Uterus (tissue), 2 donors: Measurements from ENCODE around the gene ARHGEF4.

Source experiments
- CTCF ChIP-seq, 4 experiments: fragments of 200-600 bp in 2 of 4; fragments of 450-650 bp in 2 of 4; sonication (generic) in 2 of 4; IDR thresholded peaks; one replicate each; pipeline ENCODE4 v1.5.1; 2016 to 2019; ENCODE audit warnings: antibody characterized with exemption in 4 of 4, mild to moderate bottlenecking in 2 of 4, moderate library complexity in 1 of 4
- POLR2A ChIP-seq, 2 donors: fragments of 450-650 bp; IDR thresholded peaks; one replicate each; pipeline ENCODE4 v1.6.1; 2016; ENCODE audit warnings: antibody characterized with exemption in 2 of 2, mild to moderate bottlenecking in 1 of 2, moderate library complexity in 1 of 2

DNA sequence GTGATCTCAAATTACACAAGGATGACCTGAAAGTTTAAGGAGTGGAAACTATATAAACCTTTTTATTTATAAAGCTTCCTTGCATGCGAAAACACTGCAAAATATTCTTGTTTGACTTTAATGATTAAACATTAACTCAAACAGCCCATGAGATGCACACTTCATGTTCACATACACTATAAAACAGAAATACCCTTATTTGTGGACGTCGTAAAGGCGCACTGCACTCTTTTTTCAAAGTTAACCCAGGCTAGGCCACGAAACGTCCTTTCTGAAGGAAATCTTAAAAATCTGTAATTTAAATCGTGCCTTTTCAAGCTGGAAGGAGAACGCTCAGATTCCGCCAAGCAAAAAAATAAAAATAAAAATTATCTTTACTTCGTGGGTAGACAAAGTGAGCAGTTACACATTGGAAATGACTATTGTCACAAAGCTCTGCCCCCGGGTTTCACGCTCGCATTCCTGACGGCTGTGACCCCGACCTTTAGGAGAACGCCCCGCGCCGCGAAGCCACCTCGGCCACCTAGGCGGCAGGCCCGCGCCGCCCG lies 255.8 kb downstream of the ARHGEF4 start:
- TF ChIP-seq POLR2A (IDR thresholded peaks at IDR 0.05) (no peak), CTCF (IDR thresholded peaks at IDR 0.05) (no peak)
